Parietal lobe (tissue), 1 donor: ENCODE results near the gene PRR15. TPM values are rescaled to one million over a fixed set of nuclear protein-coding genes. Genes with fewer than 3 reads are reported as not detected.

ENCODE experiments used
- total RNA-seq: library from RNA; depleted of rRNA; stranded (reverse); fragments of >200 nt; gene quantifications from one replicate; pipeline ENCODE4 v1.2.3, GENCODE V29; 2014

Gene PRR15, protein sequence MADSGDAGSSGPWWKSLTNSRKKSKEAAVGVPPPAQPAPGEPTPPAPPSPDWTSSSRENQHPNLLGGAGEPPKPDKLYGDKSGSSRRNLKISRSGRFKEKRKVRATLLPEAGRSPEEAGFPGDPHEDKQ
- not detected for total RNA-seq

DNA sequence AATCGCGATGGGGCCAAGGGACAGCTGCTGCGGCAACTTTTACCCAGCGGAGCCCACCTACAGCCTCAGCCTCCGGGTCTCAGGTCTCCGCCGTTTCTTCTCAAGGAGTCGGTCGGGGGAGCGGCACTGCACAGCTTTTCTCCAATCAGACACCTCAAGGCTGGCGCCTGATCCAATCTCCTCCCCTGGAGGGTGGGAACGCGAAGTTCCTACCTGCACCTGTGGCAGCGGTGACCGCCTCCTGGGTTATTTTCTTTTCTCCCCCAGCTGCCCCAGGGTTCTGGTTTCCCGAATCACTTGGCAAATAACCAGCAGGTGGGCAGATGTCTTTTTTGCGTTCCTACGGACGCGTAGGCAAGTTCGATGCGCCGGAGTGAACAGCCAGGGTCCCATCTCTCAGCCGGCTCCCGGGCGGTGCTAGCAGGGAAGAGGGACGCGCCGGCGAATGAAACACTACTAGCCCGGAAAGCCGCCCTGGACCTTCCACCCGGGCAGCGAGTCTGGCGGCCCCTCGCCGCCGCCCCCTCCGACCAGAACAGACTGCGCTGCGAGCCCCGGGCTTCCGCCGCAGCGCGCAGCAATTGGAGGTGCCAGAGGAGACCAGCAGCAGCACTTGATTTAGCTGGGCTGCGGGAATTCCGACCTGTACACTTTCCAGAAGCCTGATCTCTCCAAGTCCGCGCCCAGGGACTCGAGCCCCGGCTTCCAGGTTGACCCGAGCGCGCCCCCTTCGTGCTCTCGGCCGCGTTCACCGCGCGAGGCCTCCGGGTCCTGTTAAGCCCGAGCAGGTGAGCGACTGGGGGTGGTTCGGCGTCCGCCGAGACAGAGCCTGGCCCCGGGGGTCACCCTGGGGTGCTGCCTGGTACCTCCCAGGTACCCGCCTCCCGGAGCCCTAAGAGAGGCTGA, at the start of gene PRR15:
PRR15 (plus strand) TSS at position 246 of the 906 bp plus-strand sequence. CDS start 2,495 bp downstream, outside the sequence.

Other genes with a start within 250 kb of the PRR15 start
- 10.6 TPM for gene WIPF3, start 242.7 kb downstream of the PRR15 start, total RNA-seq